Lung (tissue), 12 donors: ENCODE results near the gene DNAH14. TPM values are rescaled to one million over a fixed set of nuclear protein-coding genes. Genes with fewer than 3 reads are reported as not detected.
A peak's percentile ranks its signal among the peaks of the same experiment; 100 is the strongest.

Source experiments
- ATAC-seq: fragments of 200-7000 bp; cut with Tn5 transposase; one replicate; pipeline ENCODE4 v1.9.1; 2020; ENCODE audit warnings: moderate number of reproducible peaks; ENCODE audit not compliant: insufficient read depth, low FRiP score
- DNase-seq, 3 donors: peaks; one replicate each; pipeline ENCODE4 v3.0.0-alpha.2; 2013 to 2017
- H3K27ac ChIP-seq, 2 donors: one replicate each; pipeline ENCODE4 v1.5.1; 2013; ENCODE audit warnings: mild to moderate bottlenecking in 2 of 2, moderate library complexity in 2 of 2, control low read depth in 1 of 2, inconsistent platforms in 1 of 2, low read depth in 1 of 2, low read length in 1 of 2
- H3K27me3 ChIP-seq, 3 donors: one replicate each; pipeline ENCODE4 v1.5.1; 2013; ENCODE audit warnings: low read length in 2 of 3; ENCODE audit not compliant: control insufficient read depth in 3 of 3, insufficient read depth in 3 of 3
- H3K36me3 ChIP-seq, 4 donors: one replicate each; pipeline ENCODE4 v1.5.1; 2013; ENCODE audit warnings: low read length in 4 of 4, mild to moderate bottlenecking in 1 of 4, moderate library complexity in 1 of 4; ENCODE audit not compliant: control insufficient read depth in 4 of 4, insufficient read depth in 4 of 4
- H3K4me1 ChIP-seq, 5 donors: one replicate each; pipeline ENCODE4 v1.5.1; 2013; ENCODE audit warnings: low read length in 5 of 5, mild to moderate bottlenecking in 2 of 5, moderate library complexity in 1 of 5; ENCODE audit not compliant: control insufficient read depth in 5 of 5, insufficient read depth in 5 of 5
- H3K4me3 ChIP-seq: one replicate; pipeline ENCODE4 v1.5.1; 2013; ENCODE audit warnings: mild to moderate bottlenecking, control low read depth, moderate library complexity
- H3K9ac ChIP-seq, 2 donors: one replicate each; pipeline ENCODE4 v1.5.1; 2013; ENCODE audit warnings: low read length in 2 of 2, control low read depth in 1 of 2; ENCODE audit not compliant: insufficient read depth in 1 of 2
- H3K9me3 ChIP-seq, 4 donors: one replicate each; pipeline ENCODE4 v1.5.1; 2013; ENCODE audit warnings: low read length in 3 of 4, mild to moderate bottlenecking in 1 of 4, moderate library complexity in 1 of 4; ENCODE audit not compliant: control insufficient read depth in 4 of 4, insufficient read depth in 3 of 4
- CTCF ChIP-seq: IDR thresholded peaks from 2 replicates; pipeline ENCODE4 v1.5.1; 2012; ENCODE audit warnings: mild to moderate bottlenecking; ENCODE audit errors: control extremely low read depth, extremely low read depth
- WGBS, 2 donors: extraction: QIAGEN DNeasy Blood & Tissue Kit; methylation state at CpG; one replicate each; pipeline ENCODE4 v1.1.7; 2013; 5-methylcytosine and 5-hydroxymethylcytosine counted together
- polyA plus RNA-seq, 2 donors: library from polyadenylated mRNA; stranded (reverse); fragments of 200-250 nt; gene quantifications; one replicate each; pipeline ENCODE4 v1.2.1, GENCODE V29; 2013
- total RNA-seq, 2 donors: library from RNA; depleted of rRNA in 1 of 2; stranded (reverse); fragments of >200 nt in 1 of 2; gene quantifications; one replicate each; pipeline ENCODE4 v1.2.1, GENCODE V29; 2014 to 2021
- donor health status: control.
- donor health status: control.
- donor health status: Bipolar disorder and iron deficiency.
- donor health status: healthy.
- donor health status: DM: yes; HTN: yes; CAD: no.

DNAH14 gene
- total and polyA plus RNA-seq, 4 donors: 3.0 to 61.3 (median 7.9) TPM

- Histone ChIP-seq H3K4me1 (peaks cover 0 to 12% (median 5%) of the 10 kb centered on the region in 5 donors), H3K4me3 (no peak overlapping the region), H3K27me3 (no peaks in the 10 kb centered on the region), H3K9ac (no peak overlapping the region), H3K27ac (no peak overlapping the region), H3K36me3 (no peaks in the 10 kb centered on the region), H3K9me3 (no peaks in the 10 kb centered on the region)
- TF ChIP-seq CTCF: no peak
- no peak for ATAC-seq
- WGBS, 2 donors: 86 to 92% methylated on average over 4 of the region's 4 CpGs
- no peak for DNase-seq
Observed at GRCh38 chr1:225440380-225441221, 511.1 kb downstream of the DNAH14 start.

- peak in 1 of 3 donors; percentile 40 for DNase-seq
- Histone ChIP-seq H3K4me1 (peaks cover 0 to 21% (median 10%) of the 10 kb centered on the region in 5 donors), H3K36me3 (no peaks in the 10 kb centered on the region), H3K9ac (no peak overlapping the region), H3K9me3 (no peaks in the 10 kb centered on the region), H3K27ac (peak overlapping the region in 1 of 2 donors; percentile 21), H3K4me3 (no peak overlapping the region), H3K27me3 (no peaks in the 10 kb centered on the region)
- WGBS, 2 donors: 62 to 63% methylated on average over 9 of the region's 9 CpGs
- TF ChIP-seq CTCF: no peak
- ATAC-seq: no peak
Observed at GRCh38 chr1:225441314-225442122, 512.0 kb downstream of the DNAH14 start.

GRCh38 chr1:225442123-225442505 lies 512.6 kb downstream of the DNAH14 start:
- Histone ChIP-seq H3K27me3 (no peaks in the 10 kb centered on the region), H3K4me3 (no peak overlapping the region), H3K9me3 (no peaks in the 10 kb centered on the region), H3K9ac (no peak overlapping the region), H3K27ac (peak overlapping the region in 1 of 2 donors; percentile 13), H3K36me3 (no peaks in the 10 kb centered on the region), H3K4me1 (peaks cover 0 to 27% (median 13%) of the 10 kb centered on the region in 5 donors)
- no peak for TF ChIP-seq CTCF
- 69 to 77% methylated on average over 3 of the region's 3 CpGs for WGBS, 2 donors
- ATAC-seq (no peak), DNase-seq (no peak)
